Mucosa of gallbladder (tissue), 1 donor: ENCODE data around the gene SLC29A1. TPM values are rescaled to one million over a fixed set of nuclear protein-coding genes. Genes with fewer than 3 reads are reported as not detected.

Experiments used
- DNase-seq: peaks from one replicate; pipeline ENCODE4 v3.0.0-alpha.2; 2020; ENCODE audit warnings: low spot score
- total RNA-seq: library from RNA; stranded (reverse); gene quantifications from one replicate; pipeline ENCODE4 v1.2.1, GENCODE V29; 2021
- donor health status: DM: no; HTN: no; CAD: no.

Gene SLC29A1
- total RNA-seq, 1 donor from 2014 or later, result 66.1 TPM

DNA sequence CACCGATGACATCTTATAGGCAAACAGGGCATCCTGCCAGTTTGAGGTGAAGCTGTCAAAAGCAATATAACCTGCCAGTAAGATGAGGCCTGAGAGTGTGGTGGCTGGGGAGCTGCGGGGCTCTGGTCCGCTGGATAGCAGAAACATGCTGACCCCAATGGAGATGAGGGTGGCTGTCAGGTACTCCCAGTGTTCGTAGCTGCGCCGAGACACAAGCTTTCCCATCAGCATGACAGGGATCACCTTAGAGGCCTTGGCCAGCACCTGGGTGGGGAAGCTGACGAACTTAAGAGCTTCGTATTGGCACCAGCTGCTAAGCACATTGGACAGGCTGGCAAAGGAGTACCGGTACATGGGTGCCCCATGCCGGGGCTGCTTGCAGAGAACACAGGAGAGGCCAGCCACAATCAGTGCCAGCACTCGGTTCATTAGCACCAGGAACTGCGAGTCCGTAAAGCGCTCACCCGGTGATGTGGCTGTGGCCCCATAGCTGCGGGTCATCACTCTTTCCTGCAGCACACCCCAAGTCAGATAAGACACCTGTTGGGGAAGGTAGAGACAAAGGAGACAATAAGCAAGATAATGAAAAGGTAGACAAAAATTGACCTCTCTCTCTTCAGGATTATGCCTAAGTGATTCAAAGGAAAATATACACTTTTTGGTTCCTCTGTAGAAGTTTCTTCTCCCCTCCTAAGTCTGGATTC lies 31.9 kb downstream of the SLC29A1 start:
- DNase-seq, result no peak

- no peak for DNase-seq
These were observed 32.7 kb downstream of the SLC29A1 start for GRCh38 chr6:44255871-44256774.

DNA sequence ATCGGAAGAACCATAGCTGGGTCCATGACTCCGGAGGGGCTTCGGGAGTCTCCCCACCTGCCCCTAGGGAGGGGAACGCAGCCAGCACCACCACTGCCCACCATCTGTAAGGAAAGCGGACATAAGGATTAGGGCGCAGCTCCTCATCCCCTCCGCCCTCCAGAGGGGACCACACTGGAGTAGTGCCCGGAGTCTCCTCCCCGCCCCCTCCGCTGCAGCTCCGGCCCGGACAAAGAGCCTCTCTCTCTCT lies 33.3 kb downstream of the SLC29A1 start:
- DNase-seq, result no peak

DNA sequence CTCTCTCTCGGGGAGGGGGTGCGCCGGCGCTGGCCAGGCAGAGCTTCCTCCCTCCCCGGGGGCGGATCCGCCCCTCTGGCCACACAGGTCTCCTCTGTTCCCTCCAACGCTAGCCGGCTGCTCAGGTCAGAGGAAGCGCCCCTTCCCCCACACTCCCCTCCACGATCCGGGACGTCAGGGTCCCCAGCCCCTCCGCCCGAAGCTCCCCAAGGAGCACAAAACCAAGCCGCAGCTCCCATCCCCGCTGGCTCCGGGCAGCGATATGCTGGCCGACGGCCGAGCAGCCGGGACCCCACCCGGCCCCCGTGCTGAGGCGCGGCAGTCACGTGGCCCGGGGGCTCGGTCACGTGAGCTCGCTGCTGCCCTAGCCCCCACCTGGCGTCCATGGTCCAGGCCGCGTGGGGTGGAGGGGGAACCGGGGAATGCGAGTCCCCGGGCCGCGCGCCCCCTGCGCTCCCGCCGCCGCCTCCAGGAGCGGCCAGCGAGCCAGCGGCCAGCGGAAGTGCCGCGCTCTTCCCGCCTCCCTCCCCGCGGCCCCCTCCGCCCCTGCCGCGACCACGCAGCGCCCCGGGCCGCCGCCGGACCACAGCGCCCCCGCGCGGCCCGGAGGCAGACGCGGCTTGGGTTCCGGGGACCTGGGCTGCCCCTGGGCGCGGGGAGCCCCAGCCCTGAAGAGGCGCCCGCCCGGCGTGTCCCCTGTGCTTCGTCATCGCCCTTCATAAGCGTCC lies 33.8 kb downstream of the SLC29A1 start, which contains the start of gene SLC35B2:
TSS of gene SLC35B2 (minus strand) at position 504 of the 728 bp plus-strand sequence. CDS start at position 386, 118 bp downstream.
- DNase-seq, result peak; percentile 49

GRCh38 chr6:44257753-44258324 lies 34.4 kb downstream of the SLC29A1 start:
- DNase-seq, result no peak

- no peak for DNase-seq
These were observed 35.0 kb downstream of the SLC29A1 start for GRCh38 chr6:44258325-44258863.

GRCh38 chr6:44258921-44259320 lies 35.5 kb downstream of the SLC29A1 start:
- DNase-seq, result no peak

DNA sequence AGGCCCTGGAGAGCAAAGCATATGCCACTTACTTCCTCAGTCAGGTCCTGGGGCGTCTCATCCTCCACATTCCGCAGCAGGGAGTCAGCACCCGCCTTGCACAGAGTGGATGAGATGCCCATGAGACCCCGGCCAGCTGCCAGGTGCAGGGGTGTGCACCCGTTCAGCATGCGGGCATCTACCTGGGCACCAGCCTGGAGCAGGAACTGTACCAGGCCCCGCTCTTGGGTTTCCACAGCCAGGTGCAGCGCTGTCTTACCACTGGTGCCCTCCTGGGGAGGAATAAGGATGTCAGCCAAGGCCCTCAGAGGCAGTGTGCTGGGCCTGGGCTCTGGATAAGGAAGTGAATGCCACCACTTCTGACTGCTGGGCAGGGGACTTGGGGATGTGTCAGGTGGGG lies 36.6 kb downstream of the SLC29A1 start:
- no peak for DNase-seq

DNA sequence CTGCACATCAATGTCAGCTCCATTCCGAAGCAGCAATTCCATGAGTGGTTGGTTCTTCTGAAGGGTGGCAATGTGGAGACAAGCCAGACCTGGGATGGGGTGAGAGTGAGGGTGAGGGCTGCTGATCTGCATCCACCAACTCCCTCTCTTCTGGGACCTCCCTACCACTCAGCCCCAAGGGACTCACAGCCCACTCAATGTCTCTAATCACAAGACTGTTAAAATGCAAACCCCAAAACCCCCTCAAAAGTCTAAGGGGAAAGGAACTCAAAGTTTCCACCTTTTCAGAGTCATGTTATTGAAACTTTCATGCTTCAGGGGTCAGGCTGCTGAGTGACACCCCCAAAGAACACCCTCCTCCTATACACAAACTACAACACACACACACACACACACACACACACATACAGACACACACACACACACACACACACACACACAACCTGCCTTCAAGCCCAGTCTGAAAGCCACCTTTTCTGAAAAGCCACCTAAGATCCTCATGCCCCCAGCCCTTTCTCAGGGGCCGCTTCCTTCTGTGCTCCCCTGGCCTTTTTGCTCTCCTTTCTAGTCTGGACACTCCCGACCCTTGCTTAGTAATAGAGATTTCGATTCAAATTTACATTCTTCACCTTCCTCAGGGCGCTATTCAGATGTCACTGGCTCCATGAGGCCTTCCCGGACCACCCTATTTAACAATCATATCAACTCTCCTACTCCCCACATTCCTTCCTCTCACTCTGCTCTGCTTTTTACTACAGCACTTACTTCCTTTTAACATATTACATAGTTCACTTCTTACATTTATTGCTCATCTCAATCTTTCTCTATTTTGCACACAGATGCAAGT lies 37.3 kb downstream of the SLC29A1 start:
- no peak for DNase-seq

- no peak for DNase-seq
These were observed 38.2 kb downstream of the SLC29A1 start for GRCh38 chr6:44261581-44261980.

DNA sequence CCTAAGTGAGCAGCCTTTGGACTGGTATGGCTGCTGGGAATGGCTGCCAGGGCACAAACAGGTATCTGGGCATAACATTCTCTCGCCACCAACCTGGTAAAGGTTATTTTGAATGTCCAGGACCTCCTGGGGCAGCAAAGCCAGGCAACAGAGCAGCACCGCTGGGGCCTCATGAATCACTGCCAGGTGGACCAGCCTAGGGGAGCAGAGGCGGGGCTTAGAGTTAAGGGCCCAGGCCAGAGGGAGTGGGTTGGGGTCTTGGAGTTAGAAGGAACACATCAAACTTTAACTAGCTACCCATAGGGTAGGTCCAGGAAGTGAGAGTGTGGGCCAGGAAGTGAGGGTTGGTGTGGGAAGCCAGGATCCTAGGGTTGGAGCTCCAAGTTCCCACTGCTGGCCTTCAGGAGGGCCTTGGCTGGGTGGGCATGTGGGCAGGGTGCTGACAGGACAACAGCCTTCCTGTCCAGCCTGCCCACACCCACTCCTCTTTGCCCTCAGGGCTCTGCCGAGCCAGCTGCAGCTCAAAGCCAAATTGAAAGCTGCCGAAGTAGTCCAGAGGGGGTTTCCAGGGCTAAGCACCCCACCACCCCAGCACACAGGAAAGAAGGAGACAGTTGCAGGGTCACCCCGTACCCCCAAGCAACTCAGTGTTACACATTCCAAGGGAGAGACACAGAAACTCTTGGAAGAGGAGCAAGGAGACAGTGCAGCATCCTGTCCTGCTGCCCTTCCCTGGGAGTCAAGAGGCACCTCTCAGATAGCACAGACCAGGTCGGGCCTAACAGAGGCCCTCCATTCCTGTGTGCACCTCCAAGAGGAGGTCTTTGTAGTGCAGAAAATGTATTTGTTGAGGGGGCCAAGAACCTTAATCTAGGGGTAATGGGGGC lies 39.3 kb downstream of the SLC29A1 start:
- DNase-seq, result no peak

- DNase-seq, result no peak
These were observed 40.1 kb downstream of the SLC29A1 start for GRCh38 chr6:44263354-44264100.

- peak; percentile 33 for DNase-seq
These were observed 41.0 kb downstream of the SLC29A1 start for GRCh38 chr6:44264154-44265006.

GRCh38 chr6:44265007-44265721 lies 41.8 kb downstream of the SLC29A1 start, which contains the start of gene NFKBIE:
Gene NFKBIE (minus strand): TSS chr6:44265551. CDS start chr6:44265346, 205 bp downstream.
- DNase-seq, result peak; percentile 95

GRCh38 chr6:44265722-44266233 lies 42.4 kb downstream of the SLC29A1 start:
- DNase-seq, result no peak

DNA sequence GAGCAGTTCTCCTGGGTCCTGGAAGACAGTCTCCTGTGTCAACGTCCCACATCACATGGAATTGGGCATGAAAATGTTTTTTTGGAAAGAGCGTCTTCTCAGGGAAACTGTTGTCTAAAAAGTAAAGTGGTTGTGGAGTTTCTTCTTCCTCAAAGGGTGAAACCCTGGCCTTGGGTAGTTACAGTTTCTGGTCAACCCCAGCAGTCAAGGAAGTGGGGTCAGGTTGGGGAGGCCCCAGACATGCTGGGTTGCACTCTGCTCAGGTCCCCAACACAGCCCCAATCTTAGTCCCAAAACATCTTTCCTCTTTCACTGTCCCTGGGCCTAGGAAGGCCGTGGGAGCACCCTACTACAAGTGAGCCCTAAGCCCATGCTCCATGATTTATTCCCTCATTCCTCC lies 43.0 kb downstream of the SLC29A1 start:
- DNase-seq, result no peak

DNA sequence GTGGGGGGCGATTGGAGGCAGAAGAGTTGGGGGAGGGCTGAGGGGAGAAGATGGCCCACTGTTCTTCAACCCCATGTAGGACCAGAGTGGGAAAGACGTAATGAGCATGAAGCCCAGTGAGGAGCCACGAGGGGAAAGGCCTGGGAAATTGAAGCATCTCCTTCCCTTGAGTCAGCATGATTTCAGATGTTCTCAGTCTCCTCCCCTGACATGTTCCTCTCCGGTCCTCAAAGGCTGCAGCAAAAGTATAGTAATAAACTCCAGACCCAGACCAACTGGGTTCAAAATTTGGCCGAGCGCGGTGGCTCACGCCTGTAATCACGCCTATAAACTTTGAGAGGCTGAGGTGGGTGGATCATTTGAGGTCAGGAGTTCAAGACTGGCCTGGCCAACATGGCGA lies 43.9 kb downstream of the SLC29A1 start:
- no peak for DNase-seq
